CD4-positive, alpha-beta memory T cell (primary cell): Measurements from ENCODE around the gene LRRC14B. TPM values are rescaled to one million over a fixed set of nuclear protein-coding genes. Genes with fewer than 3 reads are reported as not detected.
A peak's percentile ranks its signal among the peaks of the same experiment; 100 is the strongest.

Experiments
- CTCF ChIA-PET: fragments of 350-600 bp; sonication (Branson Sonifier 250); formaldehyde crosslinking; loops from one replicate; lab custom pipeline; 2021; ENCODE audit warnings: inconsistent platforms; ENCODE audit not compliant: partially characterized antibody; lab: Charles Lee
- POLR2A ChIA-PET: fragments of 350-600 bp; sonication (Branson Sonifier 250); formaldehyde crosslinking; loops from one replicate; lab custom pipeline; 2021; ENCODE audit not compliant: partially characterized antibody; lab: Charles Lee
- DNase-seq, 5 donors: peaks; one replicate each; pipeline versions ENCODE4 v3.0.0 to v3.0.0-alpha.2; 2020 to 2022; ENCODE audit warnings: mixed read lengths in 1 of 5
- H3K27ac ChIP-seq: one replicate; pipeline ENCODE4 v1.7.0; 2013; ENCODE audit warnings: low read depth, low read length
- H3K27me3 ChIP-seq: 2 replicates; pipeline ENCODE4 v1.7.0; 2013; ENCODE audit warnings: mild to moderate bottlenecking, low read length, moderate library complexity; ENCODE audit not compliant: insufficient read depth
- H3K36me3 ChIP-seq: 2 replicates; pipeline ENCODE4 v1.7.0; 2013; ENCODE audit warnings: mild to moderate bottlenecking, low read length, moderate library complexity; ENCODE audit not compliant: insufficient read depth
- H3K4me1 ChIP-seq: 2 replicates; pipeline ENCODE4 v1.7.0; 2013; ENCODE audit warnings: mild to moderate bottlenecking, low read length, moderate library complexity; ENCODE audit not compliant: insufficient read depth
- H3K4me3 ChIP-seq, 2 donors: one replicate each; pipeline ENCODE4 v1.7.0; 2013; ENCODE audit warnings: low read length in 2 of 2, mild to moderate bottlenecking in 1 of 2
- H3K9me3 ChIP-seq, 2 donors: one replicate each; pipeline ENCODE4 v1.7.0; 2013; ENCODE audit warnings: low read length in 2 of 2, control low read depth in 1 of 2; ENCODE audit not compliant: control insufficient read depth in 1 of 2
- H3K27ac Mint-ChIP-seq, 7 donors: one replicate each; pipeline ENCODE4 v1.8.0; 2020 to 2021; ENCODE audit warnings: mixed read lengths in 7 of 7, mild to moderate bottlenecking in 6 of 7, inconsistent platforms in 3 of 7, moderate library complexity in 3 of 7
- H3K27me3 Mint-ChIP-seq, 2 donors: one replicate each; pipeline ENCODE4 v1.8.0; 2020 to 2021; ENCODE audit warnings: mixed read lengths in 2 of 2
- H3K36me3 Mint-ChIP-seq, 2 donors: one replicate each; pipeline ENCODE4 v1.8.0; 2020 to 2021; ENCODE audit warnings: mixed read lengths in 2 of 2, inconsistent platforms in 1 of 2, mild to moderate bottlenecking in 1 of 2
- H3K4me1 Mint-ChIP-seq, 4 donors: one replicate each; pipeline ENCODE4 v1.8.0; 2020 to 2021; ENCODE audit warnings: mixed read lengths in 4 of 4, mild to moderate bottlenecking in 1 of 4
- H3K4me3 Mint-ChIP-seq, 8 donors: one replicate each; pipeline ENCODE4 v1.8.0; 2020 to 2021; ENCODE audit warnings: mixed read lengths in 8 of 8, mild to moderate bottlenecking in 7 of 8, moderate library complexity in 6 of 8, inconsistent platforms in 3 of 8
- H3K9me3 Mint-ChIP-seq, 8 donors: one replicate each; pipeline ENCODE4 v1.8.0; 2020 to 2021; ENCODE audit warnings: mixed read lengths in 8 of 8, mild to moderate bottlenecking in 5 of 8, inconsistent platforms in 3 of 8, moderate library complexity in 1 of 8
- intact Hi-C: fragments of 100-400 bp; cut with micrococcal nuclease; formaldehyde crosslinking; loops from one replicate; pipeline ENCODE4 v1.15.1; 2023
- polyA plus RNA-seq, 2 donors: library from polyadenylated mRNA; unstranded; fragments of 300-500 nt; fragmentation: Illumina TruSeq; gene quantifications; one replicate each; pipeline ENCODE4 v1.2.3, GENCODE V29; 2021
- total RNA-seq, 2 experiments: library from RNA; stranded (reverse); gene quantifications; one replicate each; pipeline ENCODE4 v1.2.3, GENCODE V29; 2021

Gene LRRC14B
- total and polyA plus RNA-seq, 4 experiments from 2014 or later = 0.15 TPM; not detected in 3

- peaks cover 2 to 7% of the 10 kb centered on the region in 2 donors for H3K36me3 Mint-ChIP-seq
- DNase-seq = no peak
- H3K4me3 Mint-ChIP-seq = no peak overlapping the region
- intact Hi-C loops = no loop called here
- no peak overlapping the region for H3K4me3 ChIP-seq
- POLR2A ChIA-PET = no interaction called here
- CTCF ChIA-PET = interaction anchor here (2.5 kb wide), 1 partner anchor 9 kb away, joined by 5 read pairs; no protein-coding TSS in a partner anchor
- H3K9me3 ChIP-seq = no peaks in the 10 kb centered on the region
- H3K36me3 ChIP-seq = no peaks in the 10 kb centered on the region
- no peaks in the 10 kb centered on the region for H3K27me3 ChIP-seq
- no peaks in the 10 kb centered on the region for H3K4me1 Mint-ChIP-seq
- no peaks in the 10 kb centered on the region for H3K9me3 Mint-ChIP-seq
- H3K27me3 Mint-ChIP-seq = no peaks in the 10 kb centered on the region
- H3K27ac ChIP-seq = no peak overlapping the region
- no peak overlapping the region for H3K27ac Mint-ChIP-seq
- no peaks in the 10 kb centered on the region for H3K4me1 ChIP-seq
Measured at GRCh38 chr5:197892-198489, 6.7 kb downstream of the LRRC14B start.

GRCh38 chr5:198516-199196 is 7.4 kb downstream of the LRRC14B start:
- intact Hi-C loops = no loop called here
- H3K27ac Mint-ChIP-seq = no peak overlapping the region

GRCh38 chr5:199197-199949 is 8.1 kb downstream of the LRRC14B start:
- intact Hi-C loops = no loop called here
- Mint-ChIP-seq H3K4me1 (peaks cover 0 to under 1% (median 0%) of the 10 kb centered on the region in 4 donors), H3K9me3 (no peaks in the 10 kb centered on the region), H3K27ac (peak overlapping the region in 1 of 7 donors; percentile 66), H3K36me3 (peaks cover 9 to 16% of the 10 kb centered on the region in 2 donors), H3K4me3 (no peak overlapping the region), H3K27me3 (no peaks in the 10 kb centered on the region)
- Histone ChIP-seq H3K9me3 (no peaks in the 10 kb centered on the region), H3K27ac (no peak overlapping the region), H3K27me3 (no peaks in the 10 kb centered on the region), H3K36me3 (no peaks in the 10 kb centered on the region), H3K4me1 (no peaks in the 10 kb centered on the region), H3K4me3 (no peak overlapping the region)
- DNase-seq = no peak
- POLR2A ChIA-PET = no interaction called here
- CTCF ChIA-PET = interaction anchor here (2.5 kb wide), 1 partner anchor 11 kb away, joined by 5 read pairs; no protein-coding TSS in a partner anchor

More at GRCh38 chr5:198516-199196, 7.4 kb downstream of the LRRC14B start:
- Histone ChIP-seq H3K36me3 (no peaks in the 10 kb centered on the region), H3K27me3 (no peaks in the 10 kb centered on the region), H3K4me1 (no peaks in the 10 kb centered on the region), H3K27ac (no peak overlapping the region), H3K9me3 (no peaks in the 10 kb centered on the region), H3K4me3 (no peak overlapping the region)
- POLR2A ChIA-PET = no interaction called here
- H3K4me1 Mint-ChIP-seq = no peaks in the 10 kb centered on the region
- no peak for DNase-seq
- no peak overlapping the region for H3K4me3 Mint-ChIP-seq
- H3K9me3 Mint-ChIP-seq = no peaks in the 10 kb centered on the region
- H3K36me3 Mint-ChIP-seq = peaks cover 3 to 10% of the 10 kb centered on the region in 2 donors
- CTCF ChIA-PET = interaction anchor here (2.5 kb wide), 1 partner anchor 10 kb away, joined by 5 read pairs; no protein-coding TSS in a partner anchor
- no peaks in the 10 kb centered on the region for H3K27me3 Mint-ChIP-seq

GRCh38 chr5:199950-200645 is 8.8 kb downstream of the LRRC14B start:
- CTCF ChIA-PET = interaction anchor here (2.5 kb wide), 1 partner anchor 11 kb away, joined by 5 read pairs; no protein-coding TSS in a partner anchor
- POLR2A ChIA-PET = no interaction called here
- no peaks in the 10 kb centered on the region for H3K27me3 Mint-ChIP-seq

GRCh38 chr5:200985-201384 is 9.7 kb downstream of the LRRC14B start:
- peaks cover 25 to 32% of the 10 kb centered on the region in 2 donors for H3K36me3 Mint-ChIP-seq
- CTCF ChIA-PET = no interaction called here
- Histone ChIP-seq H3K27ac (no peak overlapping the region), H3K27me3 (no peaks in the 10 kb centered on the region), H3K9me3 (no peaks in the 10 kb centered on the region), H3K36me3 (peaks cover 11% of the 10 kb centered on the region), H3K4me3 (no peak overlapping the region), H3K4me1 (no peaks in the 10 kb centered on the region)
- H3K4me3 Mint-ChIP-seq = no peak overlapping the region
- H3K9me3 Mint-ChIP-seq = no peaks in the 10 kb centered on the region
- intact Hi-C loops = no loop called here
- no peaks in the 10 kb centered on the region for H3K27me3 Mint-ChIP-seq
- H3K4me1 Mint-ChIP-seq = peaks cover 0 to 7% (median 1%) of the 10 kb centered on the region in 4 donors
- no peak for DNase-seq
- no peak overlapping the region for H3K27ac Mint-ChIP-seq
- POLR2A ChIA-PET = no interaction called here

More at GRCh38 chr5:199950-200645, 8.8 kb downstream of the LRRC14B start:
- no peak for DNase-seq
- H3K4me1 Mint-ChIP-seq = peaks cover 0 to 2% (median 0%) of the 10 kb centered on the region in 4 donors
- Histone ChIP-seq H3K27me3 (no peaks in the 10 kb centered on the region), H3K9me3 (no peaks in the 10 kb centered on the region), H3K4me3 (no peak overlapping the region), H3K27ac (no peak overlapping the region), H3K4me1 (no peaks in the 10 kb centered on the region), H3K36me3 (peaks cover 4% of the 10 kb centered on the region)
- no peaks in the 10 kb centered on the region for H3K9me3 Mint-ChIP-seq
- H3K36me3 Mint-ChIP-seq = peaks cover 16 to 23% of the 10 kb centered on the region in 2 donors
- peak overlapping the region in 2 of 7 donors; percentile 66 to 70 for H3K27ac Mint-ChIP-seq
- intact Hi-C loops = no loop called here
- no peak overlapping the region for H3K4me3 Mint-ChIP-seq

GRCh38 chr5:201672-202071 is 10.4 kb downstream of the LRRC14B start:
- Histone ChIP-seq H3K36me3 (peaks cover 18% of the 10 kb centered on the region), H3K9me3 (no peaks in the 10 kb centered on the region), H3K4me1 (no peaks in the 10 kb centered on the region), H3K27me3 (no peaks in the 10 kb centered on the region), H3K4me3 (no peak overlapping the region), H3K27ac (no peak overlapping the region)
- H3K4me3 Mint-ChIP-seq = peak overlapping the region in 1 of 8 donors; percentile 46
- H3K27me3 Mint-ChIP-seq = no peaks in the 10 kb centered on the region
- CTCF ChIA-PET = no interaction called here
- intact Hi-C loops = no loop called here
- no peak for DNase-seq
- peaks cover 29 to 36% of the 10 kb centered on the region in 2 donors for H3K36me3 Mint-ChIP-seq
- no peak overlapping the region for H3K27ac Mint-ChIP-seq
- H3K4me1 Mint-ChIP-seq = peaks cover 0 to 7% (median 1%) of the 10 kb centered on the region in 4 donors
- no peaks in the 10 kb centered on the region for H3K9me3 Mint-ChIP-seq
- POLR2A ChIA-PET = no interaction called here
